HG03442 (cell line): ENCODE results near the gene FIGN.

Experiments
- ATAC-seq: cut with Tn5 transposase; IDR thresholded peaks from one replicate; pipeline ENCODE4 v1.9.1; 2021; ENCODE audit warnings: mild to moderate bottlenecking, moderate library complexity; ENCODE audit not compliant: unreplicated experiment

The FIGN gene

DNA sequence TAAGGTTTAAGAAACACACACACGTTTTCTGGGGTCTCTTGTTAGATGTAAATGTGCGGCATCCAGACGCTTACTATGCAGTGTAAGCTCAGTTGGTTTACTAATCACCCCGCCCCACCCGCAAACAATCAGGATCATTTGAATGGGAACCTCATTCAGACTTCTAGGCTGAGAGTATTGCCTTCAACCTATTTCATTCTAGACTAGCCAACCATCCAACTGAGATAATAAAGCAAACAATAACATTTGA lies 1.3 kb upstream of the FIGN start:
- no peak for ATAC-seq

DNA sequence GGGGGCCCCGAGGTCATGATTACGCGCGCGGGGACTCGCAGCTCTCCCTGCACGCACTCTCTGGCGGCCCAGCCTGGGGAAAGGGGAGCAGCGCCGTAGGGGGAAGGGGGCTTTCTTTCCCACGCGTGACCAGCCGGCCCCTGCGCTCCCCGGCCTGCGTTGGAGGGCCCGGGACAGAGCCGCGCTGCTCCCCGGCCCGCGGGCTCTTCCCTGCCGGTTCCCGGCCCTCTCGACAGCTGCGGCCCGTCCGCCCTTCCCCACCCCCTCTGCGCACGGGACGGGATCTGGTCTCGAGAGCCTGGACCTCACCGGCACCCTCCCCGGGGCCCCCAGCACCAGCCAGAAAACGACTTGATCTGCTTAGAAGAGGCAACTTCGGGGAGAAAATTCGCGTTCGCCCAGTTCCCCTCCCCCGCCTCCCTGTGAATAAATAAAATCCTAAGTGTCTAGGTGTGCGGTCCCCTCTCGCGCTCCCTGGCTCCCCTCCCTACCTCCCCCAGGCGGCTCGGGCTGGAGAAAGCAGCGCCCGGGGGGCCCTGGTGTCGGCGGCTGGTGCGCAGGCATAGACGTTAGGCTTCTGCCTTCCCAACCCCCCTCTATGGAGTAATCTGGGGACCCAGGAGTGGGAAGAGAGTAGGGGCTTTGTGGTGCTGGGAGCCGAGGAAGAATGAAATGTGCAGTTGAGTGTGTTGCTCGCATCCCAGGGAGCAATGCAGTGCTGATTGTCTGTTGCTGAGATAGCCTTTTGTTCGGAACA lies 803 bp upstream of the FIGN start:
- no peak for ATAC-seq

DNA sequence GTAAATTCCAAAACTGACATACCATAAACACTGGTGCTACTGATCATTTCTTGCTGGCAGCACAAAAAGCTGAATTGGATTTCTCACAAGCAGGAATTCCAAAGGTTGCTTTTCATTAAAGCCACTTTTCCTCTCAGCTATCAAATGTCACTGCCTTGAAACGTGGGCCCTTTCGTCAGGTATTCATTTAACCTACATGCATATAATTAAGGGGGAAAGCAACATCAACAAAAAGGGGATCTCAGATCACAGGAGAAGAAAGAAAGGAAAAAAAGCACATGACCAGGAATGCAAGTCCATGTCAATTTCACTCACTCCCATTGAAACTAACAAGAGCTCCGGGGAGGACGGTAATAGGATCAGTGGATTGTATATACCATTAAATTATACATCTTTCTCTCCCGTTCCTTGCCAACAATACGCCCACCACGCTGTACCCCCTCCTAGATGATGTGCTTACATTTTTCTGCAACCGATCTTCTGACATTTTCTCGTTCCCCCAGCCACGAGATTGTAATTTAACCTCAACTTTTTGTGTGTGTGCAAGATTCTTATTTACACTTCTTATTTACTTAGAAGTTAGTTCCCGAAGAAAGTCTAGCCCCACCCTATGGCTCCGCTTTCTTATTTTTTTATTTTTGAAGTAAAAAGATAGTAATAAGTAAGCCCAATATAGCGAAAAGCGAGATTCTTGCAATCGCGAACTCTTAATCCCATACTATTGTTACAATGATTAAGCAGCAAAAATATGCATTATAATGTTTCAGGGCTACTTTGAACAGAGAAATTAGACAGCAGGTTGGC lies 725 bp downstream of the FIGN start:
- no peak for ATAC-seq

DNA sequence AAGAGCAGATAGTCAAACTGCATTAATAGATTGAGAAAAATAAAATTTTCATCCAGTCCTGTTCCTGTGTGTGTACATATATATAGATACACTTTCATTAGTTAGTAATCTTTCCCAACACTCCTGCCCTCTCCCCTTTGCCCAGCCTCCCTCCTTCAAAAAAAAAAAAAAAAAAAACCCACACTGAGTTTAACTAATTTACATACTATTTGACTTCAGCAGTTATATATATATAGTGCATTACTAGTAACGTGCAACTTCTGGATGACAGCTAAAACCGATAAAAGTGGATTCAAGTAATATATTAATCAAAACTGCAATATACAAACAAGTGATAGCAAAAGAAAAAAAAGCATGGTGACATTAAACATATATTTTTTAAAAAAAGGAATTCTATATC lies 1.4 kb downstream of the FIGN start:
- ATAC-seq, result no peak

DNA sequence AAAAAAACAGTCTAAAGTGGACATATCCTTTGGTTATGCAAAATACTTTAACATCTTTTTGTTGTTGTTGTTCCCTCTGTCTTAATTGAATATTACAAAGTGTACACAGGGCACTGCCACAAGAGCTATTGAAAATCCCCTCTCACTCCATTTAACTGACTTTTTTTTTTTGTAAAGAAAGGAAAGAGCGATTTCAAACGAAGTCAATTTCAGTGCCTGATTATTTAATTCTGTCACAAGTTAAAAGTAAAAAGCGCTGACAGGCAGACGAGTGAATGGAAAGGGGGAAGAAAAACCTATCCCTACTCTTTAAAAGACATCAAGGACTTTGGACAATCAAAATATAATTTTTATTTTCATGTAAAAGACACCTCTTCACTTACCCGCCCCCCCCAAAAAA lies 1.9 kb downstream of the FIGN start:
- no peak for ATAC-seq

DNA sequence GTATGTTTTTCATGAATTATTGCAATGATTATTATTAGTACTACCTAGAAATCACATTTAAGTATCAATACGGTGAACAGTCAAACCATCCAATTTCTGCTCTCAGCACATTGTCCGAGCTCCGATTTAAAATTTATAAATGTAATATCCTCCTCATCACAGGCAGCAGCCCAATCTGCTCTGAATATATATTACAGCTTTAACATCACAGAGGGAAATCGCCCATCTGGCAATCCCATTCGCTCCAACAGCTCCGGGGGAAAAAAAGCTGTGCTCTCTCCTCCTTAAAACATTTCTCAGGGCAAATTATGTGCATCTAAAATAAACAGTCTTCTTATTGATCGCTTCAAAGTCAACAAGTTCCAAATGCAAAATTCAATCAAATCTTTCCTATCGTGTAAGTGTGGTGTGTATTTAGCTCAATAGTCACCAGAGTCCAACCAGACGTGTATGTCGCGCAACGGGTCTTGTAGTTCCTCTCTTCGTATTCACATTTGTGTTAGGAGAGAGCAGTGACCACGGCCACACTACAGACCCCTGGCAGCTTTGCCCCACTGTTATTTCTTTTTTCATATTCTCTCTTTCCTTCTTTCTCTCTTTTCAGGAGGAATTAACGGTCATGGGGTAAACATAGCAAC lies 2.4 kb downstream of the FIGN start:
- ATAC-seq, result no peak

DNA sequence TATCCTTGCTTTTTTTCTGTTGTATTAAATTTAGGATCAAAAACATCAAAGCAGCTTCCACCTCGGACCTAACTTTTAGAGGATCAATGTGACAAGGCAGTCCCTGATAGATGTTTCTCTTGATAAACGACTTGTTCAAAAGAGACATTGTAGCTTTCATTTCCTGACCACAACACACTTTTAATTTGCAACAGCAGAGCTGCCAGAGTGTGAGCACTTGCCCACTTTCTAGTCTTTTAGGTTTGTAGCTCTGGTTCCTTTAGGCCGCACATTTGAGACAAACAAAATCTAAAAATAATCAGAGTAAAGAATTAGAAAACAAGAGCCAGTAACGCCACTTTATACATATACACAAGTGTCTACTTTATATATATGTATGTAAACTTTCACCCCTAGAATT lies 3.1 kb downstream of the FIGN start:
- ATAC-seq, result no peak

DNA sequence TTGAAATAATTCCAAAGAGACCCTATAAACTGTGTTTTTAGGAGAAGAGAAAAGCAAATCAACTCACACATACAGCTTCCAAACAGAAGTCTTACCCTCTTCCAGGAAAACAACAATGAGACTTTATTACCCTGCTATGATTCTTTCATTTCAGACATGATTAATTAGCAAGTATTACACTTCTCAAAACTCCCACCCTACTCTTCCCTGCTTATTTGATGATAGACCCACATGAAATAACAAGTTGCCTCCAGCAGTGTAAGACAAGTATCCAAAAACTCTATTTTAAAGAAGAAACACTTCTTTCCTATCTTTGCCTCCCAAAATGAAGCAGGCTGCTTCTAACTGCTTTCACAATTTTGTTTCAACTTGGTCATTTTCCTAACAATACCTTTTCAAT lies 4.1 kb downstream of the FIGN start:
- ATAC-seq, result no peak

DNA sequence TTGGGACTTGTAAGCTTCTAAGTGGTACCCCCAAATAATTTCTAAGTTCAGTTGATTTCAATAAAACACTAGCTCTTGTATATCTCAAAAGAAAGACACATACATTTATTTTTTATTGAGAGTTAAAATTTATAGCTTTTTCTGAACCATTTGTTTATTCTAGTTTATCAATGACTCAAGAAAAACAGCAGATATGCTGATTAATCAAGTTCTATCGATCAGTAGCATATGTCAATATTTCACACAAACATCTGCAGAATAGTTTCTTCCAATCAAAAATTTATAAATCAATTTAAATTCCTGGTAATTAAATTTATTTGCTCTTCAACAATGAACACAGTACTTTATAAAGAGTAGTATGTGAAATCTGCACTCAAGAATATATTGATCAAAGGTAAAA lies 5.3 kb downstream of the FIGN start:
- no peak for ATAC-seq

DNA sequence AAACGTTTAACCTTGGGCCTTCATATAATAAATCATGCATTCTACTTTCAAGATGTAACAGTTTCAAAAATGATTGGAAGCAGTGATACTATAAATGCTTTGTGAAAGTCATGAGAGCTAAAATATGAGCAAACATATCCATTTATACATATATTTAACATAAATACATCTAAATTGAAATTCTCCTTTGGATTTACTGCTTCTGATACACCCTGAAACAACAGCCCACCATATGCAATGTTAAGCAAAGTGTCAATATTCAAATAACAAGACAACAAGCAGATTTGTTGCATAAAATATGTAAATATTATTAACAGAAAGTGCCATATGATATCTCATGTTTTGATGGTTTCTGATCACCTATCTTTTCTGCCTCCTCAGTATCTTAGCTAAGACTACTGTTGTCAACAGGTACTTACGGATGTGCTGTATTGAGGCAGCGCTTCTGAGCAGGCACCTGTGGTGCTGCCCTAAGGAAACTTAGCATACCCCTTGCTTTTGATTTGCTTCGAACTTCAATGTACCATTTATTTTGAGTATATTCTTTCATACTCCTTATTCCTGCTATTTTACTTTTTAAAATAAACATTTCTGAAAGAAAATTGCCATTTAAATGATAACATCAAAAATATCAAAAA lies 6.1 kb downstream of the FIGN start:
- ATAC-seq, result no peak

DNA sequence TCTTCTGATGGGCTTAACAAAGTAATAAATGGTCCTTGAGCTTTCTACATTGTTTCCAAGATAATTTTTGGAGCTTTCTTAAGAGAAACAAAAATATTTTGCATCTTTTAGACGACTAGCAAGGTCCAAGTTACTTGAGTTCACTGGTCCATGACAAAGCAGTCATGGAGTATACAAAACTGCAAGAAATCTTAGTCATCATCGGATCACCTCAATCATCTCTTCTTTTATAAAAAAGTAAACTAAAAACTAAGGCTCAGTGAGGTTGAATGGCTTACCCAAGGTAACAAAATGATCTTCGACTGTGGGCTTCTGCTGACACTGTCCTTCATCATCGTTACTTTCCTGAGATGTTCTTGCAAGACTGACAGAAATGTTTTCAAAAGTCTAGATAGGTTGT lies 11.9 kb downstream of the FIGN start:
- ATAC-seq, result no peak

DNA sequence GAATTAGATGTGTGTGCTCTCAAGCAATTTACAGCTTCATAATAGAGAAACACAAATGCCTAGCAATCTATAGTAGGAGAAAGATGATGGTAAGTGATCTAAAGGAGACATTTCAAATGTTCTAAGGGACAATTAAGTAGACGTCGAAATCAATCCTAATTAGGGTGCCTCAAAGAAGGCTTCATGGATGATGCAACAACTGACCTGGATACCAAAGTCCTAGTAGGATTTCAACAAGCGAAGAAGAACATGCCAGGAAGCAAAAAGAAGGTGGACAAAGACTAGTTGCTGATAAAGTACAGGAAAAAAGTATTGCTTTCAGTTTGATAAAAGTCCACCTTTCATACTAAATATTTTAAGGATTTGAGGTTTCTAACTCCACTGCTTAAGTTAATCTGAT lies 12.5 kb downstream of the FIGN start:
- no peak for ATAC-seq

DNA sequence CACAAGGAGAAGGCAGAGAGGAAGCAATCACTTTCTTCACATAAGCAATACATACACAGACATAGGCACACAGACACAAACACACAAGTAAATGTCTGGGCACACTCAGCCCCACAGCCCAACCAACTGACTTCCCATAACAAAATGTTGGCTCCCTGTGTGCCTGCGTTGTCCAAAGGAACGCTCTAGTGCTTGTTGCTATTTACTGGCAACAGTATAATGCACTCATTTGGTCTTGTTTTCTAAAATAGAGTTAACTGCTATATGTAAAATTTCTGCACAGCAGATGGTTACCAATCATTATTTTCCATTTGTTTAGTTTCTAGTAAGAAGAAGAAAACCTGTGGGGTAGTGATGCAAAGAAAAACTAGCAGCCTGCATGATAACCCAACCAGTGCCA lies 16.5 kb downstream of the FIGN start:
- no peak for ATAC-seq

DNA sequence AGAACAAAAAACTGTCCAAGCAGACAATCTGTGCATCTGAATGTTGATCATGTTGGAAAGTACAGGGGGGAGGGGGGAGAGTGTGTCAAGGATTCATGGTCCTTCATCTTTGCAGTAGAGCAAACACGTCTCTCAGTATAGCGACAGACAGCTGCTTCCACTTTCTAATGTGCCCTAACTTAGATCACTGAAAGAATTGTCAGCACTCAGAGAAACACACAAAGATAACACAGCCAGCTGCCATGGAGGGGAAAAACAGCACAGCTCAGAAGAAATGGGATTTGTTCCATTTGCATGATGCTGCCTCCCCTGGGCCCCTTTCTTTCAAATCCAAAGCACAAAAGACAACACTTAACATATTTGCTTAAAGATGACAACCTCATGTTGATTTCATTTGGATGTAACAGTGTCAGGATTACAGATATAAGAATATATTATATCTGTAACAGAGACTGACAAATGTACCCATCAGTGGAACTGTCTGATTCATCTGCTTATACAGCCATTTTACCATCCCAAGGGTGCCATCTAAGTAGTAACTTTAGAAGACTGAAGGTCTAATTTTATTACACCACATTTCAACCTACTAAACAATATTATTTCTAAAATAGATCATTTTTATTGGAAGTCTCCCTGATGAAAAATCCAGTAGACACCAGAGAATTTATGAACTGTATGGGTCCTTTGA lies 17.7 kb downstream of the FIGN start:
- ATAC-seq, result no peak

DNA sequence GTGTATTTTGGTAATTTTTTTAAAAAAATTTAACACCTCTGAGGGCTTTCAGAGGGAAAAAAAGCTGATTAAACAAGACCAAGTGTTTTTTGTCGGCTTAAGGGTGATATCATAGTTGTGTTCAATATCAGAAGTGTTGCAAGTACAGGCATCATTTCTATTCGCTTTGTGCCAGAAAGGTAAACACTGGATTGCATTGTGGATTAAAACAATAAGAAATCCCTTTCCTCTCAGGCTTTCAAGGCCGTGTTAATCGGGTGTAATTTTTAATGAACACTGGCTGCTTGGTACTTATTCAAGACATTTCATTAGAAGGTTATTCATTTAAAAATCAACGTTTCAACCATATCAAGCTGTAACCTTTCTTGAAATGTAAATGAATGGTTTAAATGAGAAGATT lies 18.3 kb downstream of the FIGN start:
- no peak for ATAC-seq

DNA sequence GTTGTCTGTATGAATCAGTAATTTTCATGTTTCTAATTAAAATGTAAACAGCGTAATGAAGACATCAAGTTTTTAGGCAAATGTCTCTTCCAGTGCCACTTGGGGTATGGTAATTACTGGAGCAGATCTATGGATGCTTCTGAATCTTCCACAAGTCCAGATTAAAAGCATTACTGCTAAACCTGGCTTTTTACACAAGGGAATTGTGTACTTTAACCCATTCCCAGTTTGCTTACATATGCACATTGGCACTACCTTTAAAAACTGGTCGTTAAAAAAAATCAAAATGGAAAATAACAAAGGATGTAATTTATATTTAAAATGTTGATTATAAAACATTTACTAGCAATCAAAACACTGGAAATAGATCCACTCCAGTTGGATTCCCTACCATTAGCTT lies 19.7 kb downstream of the FIGN start:
- no peak for ATAC-seq

DNA sequence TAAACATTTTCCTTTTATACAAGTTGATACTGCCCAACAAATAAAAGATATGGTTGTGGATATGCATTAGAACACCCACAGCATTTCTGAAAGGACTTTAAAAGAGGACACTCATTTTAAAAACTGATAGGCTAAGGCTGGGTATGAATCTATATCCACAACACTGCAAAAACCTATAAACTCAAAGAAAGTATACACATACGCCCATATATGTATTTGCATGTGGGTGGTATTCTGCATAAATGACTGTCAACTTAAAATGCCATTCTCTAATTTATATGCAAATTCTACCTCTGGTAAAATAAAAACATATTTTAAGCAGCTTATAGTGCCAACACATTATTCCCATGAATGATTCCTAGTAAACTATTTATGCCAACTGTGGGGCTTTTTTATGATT lies 20.1 kb downstream of the FIGN start:
- no peak for ATAC-seq

DNA sequence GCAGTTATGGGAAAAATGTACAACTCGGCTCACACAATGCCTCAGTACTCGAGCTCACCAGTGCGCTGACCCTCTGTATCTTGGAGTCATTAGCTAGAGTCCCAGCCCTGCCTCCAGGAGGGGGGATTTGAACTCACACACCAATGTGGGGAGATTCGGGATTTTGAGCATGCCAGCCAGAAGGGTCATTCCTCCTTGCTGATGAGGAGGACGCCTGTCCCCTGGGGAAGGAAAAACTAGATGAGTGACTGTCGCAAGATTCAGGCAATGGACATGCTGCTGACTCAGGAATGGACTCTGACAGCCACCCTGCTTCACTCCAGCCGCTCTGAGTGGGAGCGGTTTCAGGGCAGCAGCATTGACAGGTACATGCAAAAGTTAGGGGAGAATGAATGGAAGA lies 20.6 kb downstream of the FIGN start:
- no peak for ATAC-seq

DNA sequence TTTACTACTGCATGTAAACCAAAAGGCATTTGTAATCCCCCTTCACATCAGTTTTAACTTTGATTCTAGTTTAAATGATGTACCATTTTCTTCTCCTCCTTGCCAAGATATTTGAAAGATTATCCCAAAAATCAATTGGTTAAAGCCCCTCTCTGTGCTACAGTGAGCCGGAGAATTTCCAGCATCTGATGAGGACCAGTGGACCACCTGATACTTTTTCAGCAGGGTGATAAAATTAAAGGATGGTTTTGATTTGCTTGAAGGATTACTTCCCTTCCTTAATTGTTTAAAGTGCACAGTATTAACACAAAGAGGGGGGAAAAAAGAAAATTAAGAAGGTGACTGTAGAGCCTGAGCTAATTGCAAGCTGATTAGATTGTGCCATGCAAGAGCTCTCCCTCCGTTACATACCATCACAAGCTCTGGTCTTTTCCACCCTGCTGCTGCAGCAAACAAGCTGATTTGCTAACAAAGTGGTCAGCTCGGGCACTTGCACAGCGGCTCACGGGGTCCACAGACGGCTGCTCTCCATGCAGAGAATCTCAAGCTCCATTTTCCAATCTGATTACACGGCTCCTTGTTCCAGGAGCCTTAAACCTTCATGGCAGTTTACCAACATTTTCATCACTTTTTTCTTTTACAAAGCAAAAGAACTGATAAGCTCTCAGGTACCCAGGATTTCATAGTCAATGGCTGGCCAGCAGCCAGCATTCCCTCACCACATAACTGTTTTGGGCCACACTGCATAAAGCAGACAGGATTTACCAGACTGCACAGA lies 22.1 kb downstream of the FIGN start:
- no peak for ATAC-seq

DNA sequence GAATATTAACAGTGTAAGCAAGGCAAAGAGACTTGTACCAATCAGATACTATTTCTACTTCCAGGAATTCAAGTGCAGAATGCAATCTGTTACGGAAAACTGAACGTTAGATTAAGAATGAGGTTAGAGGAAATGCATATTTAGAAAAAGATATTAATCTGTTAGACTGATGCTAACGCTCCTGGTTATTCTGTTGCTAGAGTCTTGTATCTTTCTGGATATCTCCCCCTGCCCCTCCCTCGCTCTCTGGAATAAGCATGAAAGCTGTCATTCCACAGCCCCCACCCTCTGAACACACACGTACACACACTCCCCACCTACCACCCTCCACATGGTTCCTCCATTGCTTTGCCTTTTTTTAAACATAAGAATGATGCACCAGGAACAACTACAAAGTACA lies 24.1 kb downstream of the FIGN start:
- no peak for ATAC-seq

DNA sequence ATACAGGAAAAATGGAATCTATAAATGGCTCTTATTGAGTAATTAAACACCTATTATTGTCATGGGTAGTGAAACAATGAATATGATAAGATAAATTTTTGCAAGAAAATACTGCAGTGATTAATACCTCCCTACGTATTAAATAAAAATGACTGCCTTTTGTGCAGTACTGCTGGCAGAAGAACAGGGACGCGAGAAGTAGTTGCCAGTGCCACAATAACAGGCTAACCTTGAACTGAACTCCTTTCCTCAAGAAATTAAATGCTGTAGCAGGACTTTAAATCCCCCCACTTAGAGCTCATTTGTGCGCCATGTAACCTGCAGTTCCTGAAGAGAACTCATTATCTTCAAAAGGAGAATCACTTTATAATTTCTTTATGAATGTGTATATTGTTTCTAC lies 24.6 kb downstream of the FIGN start:
- ATAC-seq, result no peak
